H1 (cell line): Measurements from ENCODE around the gene WDR90. TPM values are rescaled to one million over a fixed set of nuclear protein-coding genes. Genes with fewer than 3 reads are reported as not detected.

Experiments
- CTCF ChIA-PET: fragments of 300-600 bp; sonication (Branson Sonifier 250); formaldehyde crosslinking; loops from one replicate; lab custom pipeline; 2021; ENCODE audit not compliant: partially characterized antibody; lab: Charles Lee
- POLR2A ChIA-PET: fragments of 300-600 bp; sonication (Branson Sonifier 250); formaldehyde crosslinking; loops from one replicate; lab custom pipeline; 2021; ENCODE audit warnings: inconsistent platforms; ENCODE audit not compliant: partially characterized antibody; lab: Charles Lee
- DNase-seq, 2 experiments: peaks; one replicate each; pipeline versions ENCODE4 v3.0.0 to v3.0.0-alpha.2; 2010 to 2022; ENCODE audit warnings: low spot score in 2 of 2, low read depth in 1 of 2, mixed read lengths in 1 of 2
- FAIRE-seq: peaks from 2 replicates; lab custom pipeline; 2011; peaks lifted over from hg19 to GRCh38; lab: Jason Lieb, UNC
- H2AFZ ChIP-seq: 2 replicates; pipeline ENCODE4 v1.8.1; 2012; ENCODE audit warnings: low read length, inconsistent platforms
- H2AK5ac ChIP-seq: 2 replicates; pipeline ENCODE4 v1.6.1; 2013; ENCODE audit warnings: low read depth, low read length
- H2BK120ac ChIP-seq: replicated peaks from 2 replicates; pipeline ENCODE3; 2013; ENCODE audit warnings: low read depth, low read length, inconsistent platforms
- H2BK12ac ChIP-seq: 2 replicates; pipeline ENCODE4 v1.6.1; 2013; ENCODE audit warnings: low read depth, low read length
- H2BK15ac ChIP-seq: 2 replicates; pipeline ENCODE4 v1.6.1; 2013; ENCODE audit warnings: low read length
- H2BK20ac ChIP-seq: 2 replicates; pipeline ENCODE4 v1.6.1; 2013; ENCODE audit warnings: low read length
- H2BK5ac ChIP-seq: 2 replicates; pipeline ENCODE4 v1.6.1; 2013; ENCODE audit warnings: low read depth, low read length
- H3K14ac ChIP-seq: 2 replicates; pipeline ENCODE4 v1.6.1; 2013; ENCODE audit warnings: inconsistent platforms; ENCODE audit not compliant: insufficient read length
- H3K18ac ChIP-seq: 2 replicates; pipeline ENCODE4 v1.6.1; 2013; ENCODE audit warnings: low read length; ENCODE audit errors: extremely low read depth
- H3K23ac ChIP-seq: 2 replicates; pipeline ENCODE4 v1.6.1; 2013; ENCODE audit warnings: inconsistent platforms; ENCODE audit not compliant: insufficient read length
- H3K23me2 ChIP-seq: 2 replicates; pipeline ENCODE4 v1.6.1; 2013; ENCODE audit warnings: low read depth, low read length
- H3K27ac ChIP-seq: 2 replicates; pipeline ENCODE4 v1.6.1; 2011; ENCODE audit warnings: low read depth, low read length, inconsistent platforms
- H3K27me3 ChIP-seq, 4 experiments: replicated peaks in 1 of 4; 1 replicate in 1 of 4; 2 replicates in 3 of 4; pipeline versions ENCODE4 v1.6.1 to v1.8.1; 2011 to 2013; ENCODE audit warnings: low read length in 3 of 4, mild to moderate bottlenecking in 3 of 4, inconsistent platforms in 2 of 4, mixed read lengths in 2 of 4, moderate library complexity in 1 of 4; ENCODE audit not compliant: control insufficient read depth in 3 of 4, insufficient read depth in 3 of 4; ENCODE audit errors: extremely low read depth in 1 of 4
- H3K36me3 ChIP-seq, 4 experiments: 2 replicates each; pipeline versions ENCODE4 v1.6.1 to v1.8.1; 2011 to 2013; ENCODE audit warnings: mild to moderate bottlenecking in 4 of 4, low read length in 3 of 4, moderate library complexity in 2 of 4, control low read depth in 1 of 4, inconsistent platforms in 1 of 4; ENCODE audit not compliant: insufficient read depth in 4 of 4, control insufficient read depth in 2 of 4
- H3K4ac ChIP-seq: replicated peaks from 2 replicates; pipeline ENCODE3; 2013; ENCODE audit warnings: low read length, low read depth, mixed read lengths, inconsistent platforms; ENCODE audit not compliant: insufficient read length
- H3K4me1 ChIP-seq, 4 experiments: replicated peaks in 1 of 4; 1 replicate in 1 of 4; 2 replicates in 3 of 4; pipeline versions ENCODE4 v1.6.1 to v1.8.1; 2011 to 2013; ENCODE audit warnings: low read length in 3 of 4, inconsistent platforms in 2 of 4, mixed read lengths in 1 of 4; ENCODE audit not compliant: insufficient read depth in 4 of 4, control insufficient read depth in 3 of 4
- H3K4me2 ChIP-seq, 2 experiments: 2 replicates each; pipeline versions ENCODE4 v1.6.1 to v1.8.1; 2011 to 2013; ENCODE audit warnings: low read depth in 2 of 2, low read length in 2 of 2, control low read depth in 1 of 2, inconsistent platforms in 1 of 2, mild to moderate bottlenecking in 1 of 2; ENCODE audit not compliant: insufficient read depth in 1 of 2
- H3K4me3 ChIP-seq, 4 experiments: fragments of 200-600, 300-600 bp in 1 of 4; sonication (generic), shearing (Covaris generic), sonication (Bioruptor Twin) in 1 of 4; 2 replicates each; pipeline versions ENCODE4 v1.5.1 to v1.8.1; 2011 to 2016; ENCODE audit warnings: low read length in 4 of 4, low read depth in 3 of 4, control low read depth in 2 of 4, inconsistent platforms in 2 of 4, mild to moderate bottlenecking in 2 of 4, mixed read lengths in 1 of 4, moderate library complexity in 1 of 4; ENCODE audit not compliant: insufficient read depth in 2 of 4; ENCODE audit errors: extremely low read depth in 1 of 4
- H3K56ac ChIP-seq: replicated peaks from 2 replicates; pipeline ENCODE3; 2013; ENCODE audit warnings: low read depth, mild to moderate bottlenecking, mixed read lengths, low read length, inconsistent platforms; ENCODE audit not compliant: insufficient read length
- H3K79me1 ChIP-seq: 2 replicates; pipeline ENCODE4 v1.6.1; 2013; ENCODE audit warnings: low read depth, low read length, control low read depth
- H3K79me2 ChIP-seq, 2 experiments: 2 replicates each; pipeline versions ENCODE4 v1.6.1 to v1.8.1; 2012 to 2013; ENCODE audit warnings: low read length in 2 of 2, mild to moderate bottlenecking in 2 of 2, inconsistent platforms in 1 of 2; ENCODE audit not compliant: insufficient read depth in 2 of 2, control insufficient read depth in 1 of 2
- H3K9ac ChIP-seq, 4 experiments: replicated peaks in 1 of 4; 1 replicate in 1 of 4; 2 replicates in 3 of 4; pipeline versions ENCODE4 v1.6.1 to v1.8.1; 2011 to 2013; ENCODE audit warnings: low read depth in 3 of 4, low read length in 3 of 4, control low read depth in 2 of 4, mild to moderate bottlenecking in 2 of 4, moderate library complexity in 2 of 4, inconsistent platforms in 1 of 4; ENCODE audit errors: extremely low read depth in 1 of 4
- H3K9me3 ChIP-seq, 2 experiments: 2 replicates each; pipeline versions ENCODE4 v1.6.1 to v1.8.1; 2012 to 2013; ENCODE audit warnings: mild to moderate bottlenecking in 2 of 2, moderate library complexity in 2 of 2, control low read depth in 1 of 2, inconsistent platforms in 1 of 2, low read depth in 1 of 2, low read length in 1 of 2, mixed read lengths in 1 of 2; ENCODE audit not compliant: insufficient read depth in 2 of 2
- H4K20me1 ChIP-seq, 2 experiments: replicated peaks in 1 of 2; 2 replicates each; pipeline versions ENCODE3 to v1.8.1; 2011 to 2013; ENCODE audit warnings: inconsistent platforms in 2 of 2, low read length in 2 of 2, mild to moderate bottlenecking in 1 of 2; ENCODE audit not compliant: insufficient read depth in 2 of 2, control insufficient read depth in 1 of 2
- H4K5ac ChIP-seq: 2 replicates; pipeline ENCODE4 v1.6.1; 2013; ENCODE audit warnings: low read length, low read depth, mixed read lengths, inconsistent platforms; ENCODE audit not compliant: insufficient read length
- H4K8ac ChIP-seq: 2 replicates; pipeline ENCODE4 v1.8.0; 2013; ENCODE audit warnings: mild to moderate bottlenecking, moderate library complexity, low read length, inconsistent platforms; ENCODE audit not compliant: insufficient read depth; ENCODE audit errors: extremely low read depth
- H4K91ac ChIP-seq: replicated peaks from 2 replicates; pipeline ENCODE3; 2013; ENCODE audit warnings: low read length, mixed read lengths, inconsistent platforms; ENCODE audit not compliant: insufficient read length
- CREB1 ChIP-seq: IDR thresholded peaks from 2 replicates; pipeline ENCODE4 v1.6.1; 2012; ENCODE audit warnings: inconsistent platforms
- EGR1 ChIP-seq: IDR thresholded peaks from 2 replicates; pipeline ENCODE4 v1.6.1; 2011; ENCODE audit warnings: low read depth, low read length, borderline replicate concordance
- GABPA ChIP-seq: IDR thresholded peaks from 2 replicates; pipeline ENCODE4 v1.6.1; 2011; ENCODE audit warnings: mild to moderate bottlenecking, low read length, moderate library complexity, borderline replicate concordance; ENCODE audit not compliant: insufficient read depth
- JUN ChIP-seq: IDR thresholded peaks from 2 replicates; pipeline ENCODE4 v1.6.1; 2011; ENCODE audit warnings: low read depth, mild to moderate bottlenecking, improper control_type of control experiment, low read length
- KDM5A ChIP-seq: fragments of 200-600 bp; IDR thresholded peaks from 2 replicates; pipeline ENCODE4 v1.7.1; 2012; ENCODE audit warnings: mild to moderate bottlenecking, low read length, inconsistent platforms, mixed read lengths
- RAD21 ChIP-seq, 2 experiments: IDR thresholded peaks in 1 of 2; conservative IDR thresholded peaks in 1 of 2; 2 replicates each; pipeline ENCODE4 v1.6.1; 2011; ENCODE audit warnings: low read depth in 2 of 2, low read length in 2 of 2, improper control_type of control experiment in 1 of 2, inconsistent platforms in 1 of 2, mild to moderate bottlenecking in 1 of 2, moderate library complexity in 1 of 2
- SP4 ChIP-seq: IDR thresholded peaks from 2 replicates; pipeline ENCODE4 v1.6.1; 2012; ENCODE audit warnings: low read length, inconsistent platforms
- YY1 ChIP-seq: IDR thresholded peaks from 2 replicates; pipeline ENCODE4 v1.6.1; 2011; ENCODE audit warnings: low read depth, mild to moderate bottlenecking, low read length
- WGBS, 2 experiments: shearing (Covaris generic) in 1 of 2; methylation state at CpG; one replicate each; pipeline versions ENCODE4 v1.1.6 to v1.1.7; 2013 to 2015; ENCODE audit warnings: low lambda C conversion rate in 2 of 2, mixed read lengths in 2 of 2, inconsistent platforms in 1 of 2, low coverage in 1 of 2, missing lambda C conversion rate in 1 of 2; ENCODE audit not compliant: insufficient replicate concordance in 2 of 2, insufficient coverage in 1 of 2, insufficient read length in 1 of 2; ENCODE audit errors: extremely low coverage in 1 of 2, missing lambda C conversion rate in 1 of 2; 5-methylcytosine and 5-hydroxymethylcytosine counted together
- polyA plus RNA-seq, 7 experiments: library from polyadenylated mRNA; depleted of rRNA in 3 of 7; stranded (reverse) in 5 of 7; unstranded in 2 of 7; fragments of >200 nt in 5 of 7; fragments of 200-250 nt in 2 of 7; gene quantifications; 1 replicate in 5 of 7; 2 replicates in 1 of 7; 4 replicates in 1 of 7; pipeline versions ENCODE4 v1.2.1 to v1.2.3, GENCODE V29; 2011 to 2013; ENCODE audit warnings: missing spikeins in 2 of 7, mixed read lengths in 2 of 7
- total RNA-seq: library from RNA; stranded (reverse); fragmentation: NEBNext Ultra II Directional; extraction: Animal tissue kit (Norgen Biotek cat#: 25700); gene quantifications from 2 replicates; pipeline ENCODE4 v1.2.1, GENCODE V29; 2021
- TF ChIP-seq, protein P1 (sequence below): IDR thresholded peaks from 2 replicates; pipeline ENCODE4 v1.6.1; 2012; ENCODE audit warnings: inconsistent platforms
- TF ChIP-seq, protein P2 (sequence below): IDR thresholded peaks from 2 replicates; pipeline ENCODE4 v1.6.1; 2011; ENCODE audit warnings: low read depth, mild to moderate bottlenecking, low read length; ENCODE audit not compliant: insufficient read depth

Gene WDR90
- total and polyA plus RNA-seq, 2 of the 8 experiments (the other 6 are each of a cell fraction or from before 2014, with no cell fraction given), result 24.0 to 47.2 TPM

DNA sequence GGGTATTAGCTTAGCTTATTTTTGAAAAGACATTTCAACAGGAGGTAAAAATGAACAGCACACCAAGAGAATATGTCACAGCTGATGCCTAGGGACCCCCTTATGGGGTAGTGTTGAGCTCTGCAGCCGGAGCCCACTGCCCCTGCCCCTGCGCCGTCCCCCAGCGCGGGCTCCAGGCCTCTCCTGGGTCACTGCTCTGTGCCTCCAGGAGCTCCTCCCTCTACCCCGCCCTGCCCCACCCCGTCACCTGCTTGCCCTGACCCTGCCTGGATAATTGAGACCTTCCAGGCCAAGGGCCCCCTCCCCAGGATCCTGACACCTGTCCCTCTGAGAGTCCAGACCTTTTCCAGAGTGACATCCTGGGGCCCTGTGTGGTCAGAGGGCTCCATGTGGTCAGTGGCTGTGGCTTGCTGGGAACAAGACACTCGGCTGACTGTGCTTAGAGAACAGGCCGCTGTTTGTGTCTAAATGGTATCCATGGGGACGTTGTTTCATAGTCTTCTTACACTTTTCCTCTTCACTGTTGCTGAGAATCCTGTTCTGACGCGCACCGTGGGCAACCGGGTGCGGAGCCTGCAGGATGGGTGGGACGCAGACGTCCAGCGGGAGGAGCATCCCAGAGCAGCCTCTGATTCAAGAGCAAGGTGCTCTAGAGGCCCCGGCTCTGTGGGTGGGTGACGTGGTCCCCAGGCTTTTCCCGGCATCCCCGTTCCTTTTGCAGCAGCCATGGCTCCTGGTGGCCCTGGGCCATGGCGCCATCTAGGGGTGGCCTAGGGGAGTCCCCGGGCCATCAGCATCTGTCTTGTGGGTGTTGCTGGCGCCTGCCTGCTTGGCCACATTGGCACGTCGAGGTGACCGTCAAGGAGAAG is 38.4 kb upstream of the WDR90 start:
- 66% methylated on average over 24 of the region's 28 CpGs; no CpG with 5 or more reads in 1 of the 2 experiments for WGBS, 2 experiments
- Histone ChIP-seq H2AK5ac (0 out of 2 replicates have a peak overlapping the region, but pooled peaks have one; percentile 39), H3K79me1 (peaks cover 3% of the 10 kb centered on the region), H4K20me1 (peaks cover 0 to 7% of the 10 kb centered on the region in 2 experiments), H2AFZ (no peak overlapping the region), H2BK12ac (no peak overlapping the region), H3K27ac (no peak overlapping the region), H3K4me2 (no peak overlapping the region), H4K91ac (no peak overlapping the region), H4K8ac (peak overlapping the region; percentile 92), H3K14ac (no peak overlapping the region), H2BK120ac (no peak overlapping the region), H3K27me3 (no peaks in the 10 kb centered on the region), H3K4ac (no peak overlapping the region), H3K4me1 (no peaks in the 10 kb centered on the region; a peak in 1 of 7 replicates), H3K4me3 (no peak overlapping the region), H2BK15ac (no peak overlapping the region), H4K5ac (peak overlapping the region; percentile 9), H3K23ac (no peak overlapping the region), H3K36me3 (no peaks in the 10 kb centered on the region; a peak in 1 of 8 replicates), H3K79me2 (peaks cover 0 to under 1% of the 10 kb centered on the region in 2 experiments; a peak in 1 of 4 replicates), H3K9me3 (no peaks in the 10 kb centered on the region; a peak in 1 of 4 replicates), H3K56ac (no peak overlapping the region), H2BK5ac (no peak overlapping the region), H3K23me2 (no peaks in the 10 kb centered on the region), H3K9ac (peak overlapping the region in 1 of 4 experiments; percentile 18; a peak in 2 of 7 replicates), H2BK20ac (no peak overlapping the region), H3K18ac (no peak overlapping the region; the same call in 1 of the 2 replicates)
- DNase-seq (peak in 1 of 2 experiments; percentile 91), FAIRE-seq (no peak)
- ChIA-PET CTCF (interaction anchor here (0.6 to 5.2 kb wide), 16 partner anchors 10 to 185 kb away, joined by 3 to 29 read pairs (median 3); partner anchors contain the start of genes RAB11FIP3, RAB40C and RHOT2), POLR2A (interaction anchor here (0.6 to 1.4 kb wide), 6 partner anchors 10 to 86 kb away, joined by 3 to 4 read pairs (median 3); no protein-coding TSS in a partner anchor)
- TF ChIP-seq GABPA, result peak; percentile 82; the same call in 1 of the 2 replicates
- TF ChIP-seq RAD21 (IDR thresholded peaks at IDR 0.05 in 1 of 2, conservative IDR thresholded peaks at IDR 0.05 in 1 of 2; ENCODE audit: low read depth in 2 of 2, low read length in 2 of 2), result peak; percentile 74 to 87
- TF ChIP-seq KDM5A, result no peak
- TF ChIP-seq CREB1, result 0 out of 2 replicates have a peak, but pooled peaks have one; percentile 9
- peak; percentile 89 for TF ChIP-seq YY1
- peak; percentile 77; the same call in 1 of the 2 replicates for TF ChIP-seq EGR1
- TF ChIP-seq JUN, result no peak
- no peak for TF ChIP-seq SP4
- TF ChIP-seq, protein P1, sequence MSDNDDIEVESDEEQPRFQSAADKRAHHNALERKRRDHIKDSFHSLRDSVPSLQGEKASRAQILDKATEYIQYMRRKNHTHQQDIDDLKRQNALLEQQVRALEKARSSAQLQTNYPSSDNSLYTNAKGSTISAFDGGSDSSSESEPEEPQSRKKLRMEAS, result 0 out of 2 replicates have a peak, but pooled peaks have one; percentile 9
- TF ChIP-seq, protein P2, sequence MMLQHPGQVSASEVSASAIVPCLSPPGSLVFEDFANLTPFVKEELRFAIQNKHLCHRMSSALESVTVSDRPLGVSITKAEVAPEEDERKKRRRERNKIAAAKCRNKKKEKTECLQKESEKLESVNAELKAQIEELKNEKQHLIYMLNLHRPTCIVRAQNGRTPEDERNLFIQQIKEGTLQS, result 0 out of 2 replicates have a peak, but pooled peaks have one; percentile 25
